Neural crest cell (in vitro differentiated cells): Measurements from ENCODE around the gene SLC15A4. TPM values are rescaled to one million over a fixed set of nuclear protein-coding genes. Genes with fewer than 3 reads are reported as not detected.

Experiments
- DNase-seq: peaks from one replicate; pipeline ENCODE4 v3.0.0; 2021; ENCODE audit warnings: low read depth, mixed read lengths, low spot score
- H3K27ac Mint-ChIP-seq: one replicate; pipeline ENCODE4 v1.8.0; 2021; ENCODE audit warnings: mild to moderate bottlenecking, mixed read lengths; ENCODE audit not compliant: unreplicated experiment
- H3K27me3 Mint-ChIP-seq: 2 replicates; pipeline ENCODE4 v1.8.0; 2021; ENCODE audit warnings: low read depth, mild to moderate bottlenecking, mixed read lengths
- H3K36me3 Mint-ChIP-seq: 2 replicates; pipeline ENCODE4 v1.8.0; 2021; ENCODE audit warnings: low read depth, mild to moderate bottlenecking, mixed read lengths
- H3K4me1 Mint-ChIP-seq: 2 replicates; pipeline ENCODE4 v1.8.0; 2021; ENCODE audit warnings: mixed read lengths
- H3K4me3 Mint-ChIP-seq: one replicate; pipeline ENCODE4 v1.8.0; 2021; ENCODE audit warnings: mild to moderate bottlenecking, mixed read lengths
- H3K9me3 Mint-ChIP-seq: 2 replicates; pipeline ENCODE4 v1.8.0; 2021; ENCODE audit warnings: mixed read lengths
- total RNA-seq: library from RNA; stranded (reverse); gene quantifications from 2 replicates; pipeline ENCODE4 v1.2.1, GENCODE V29; 2021
- TF ChIP-seq, protein P1 (sequence below): fragments of 200-600 bp; sonication (generic); conservative IDR thresholded peaks from 2 replicates; pipeline ENCODE4 v1.5.0; 2021; ENCODE audit warnings: antibody characterized with exemption, mild to moderate bottlenecking

Gene SLC15A4
- total RNA-seq, 1 donor from 2014 or later = 19.4 TPM

DNA sequence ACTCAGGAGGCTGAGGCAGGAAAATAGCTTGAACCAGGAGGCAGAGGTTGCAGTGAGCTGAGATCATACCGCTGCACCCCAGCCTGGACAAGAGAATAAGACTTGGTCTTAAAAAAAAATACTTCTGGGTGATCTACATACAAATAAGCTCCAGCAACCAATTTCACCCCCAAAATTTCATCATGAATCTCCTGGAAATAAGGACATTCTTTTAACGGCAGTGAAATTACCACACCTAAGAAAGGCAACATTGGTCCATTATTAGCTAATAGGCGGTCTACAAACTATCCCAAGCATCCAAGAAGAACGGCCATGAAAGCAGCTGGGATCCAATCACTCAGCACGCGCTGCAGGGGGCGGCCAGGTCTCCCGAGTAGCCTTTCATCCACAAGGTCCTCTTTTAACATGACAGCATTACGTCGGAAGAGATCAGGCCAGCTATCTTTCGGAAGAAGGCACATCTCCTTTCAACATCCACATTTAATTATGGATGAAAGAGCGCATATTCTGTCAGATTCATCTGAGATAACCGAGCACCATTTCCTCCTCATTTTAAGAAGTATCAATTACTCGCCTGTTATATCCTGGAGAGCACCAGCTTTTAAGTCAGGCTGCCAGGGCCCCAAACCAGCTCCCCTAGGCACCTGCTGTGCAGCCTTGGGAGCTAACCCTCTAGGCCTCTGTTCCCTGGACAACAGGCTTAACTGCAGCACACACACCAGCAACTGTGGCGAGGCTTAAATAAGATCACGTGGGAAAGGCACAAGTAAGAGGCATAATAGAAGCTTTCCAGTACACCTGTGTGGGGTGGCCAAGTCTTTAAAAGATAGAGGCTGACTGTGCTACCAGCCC lies 4.2 kb downstream of the SLC15A4 start:
- DNase-seq = no peak
- Mint-ChIP-seq H3K9me3 (no peaks in the 10 kb centered on the region), H3K36me3 (peaks cover 8% of the 10 kb centered on the region), H3K27me3 (no peaks in the 10 kb centered on the region), H3K27ac (no peak overlapping the region), H3K4me1 (peaks cover 33% of the 10 kb centered on the region), H3K4me3 (peak overlapping the region; percentile 56)
- TF ChIP-seq, protein P1, sequence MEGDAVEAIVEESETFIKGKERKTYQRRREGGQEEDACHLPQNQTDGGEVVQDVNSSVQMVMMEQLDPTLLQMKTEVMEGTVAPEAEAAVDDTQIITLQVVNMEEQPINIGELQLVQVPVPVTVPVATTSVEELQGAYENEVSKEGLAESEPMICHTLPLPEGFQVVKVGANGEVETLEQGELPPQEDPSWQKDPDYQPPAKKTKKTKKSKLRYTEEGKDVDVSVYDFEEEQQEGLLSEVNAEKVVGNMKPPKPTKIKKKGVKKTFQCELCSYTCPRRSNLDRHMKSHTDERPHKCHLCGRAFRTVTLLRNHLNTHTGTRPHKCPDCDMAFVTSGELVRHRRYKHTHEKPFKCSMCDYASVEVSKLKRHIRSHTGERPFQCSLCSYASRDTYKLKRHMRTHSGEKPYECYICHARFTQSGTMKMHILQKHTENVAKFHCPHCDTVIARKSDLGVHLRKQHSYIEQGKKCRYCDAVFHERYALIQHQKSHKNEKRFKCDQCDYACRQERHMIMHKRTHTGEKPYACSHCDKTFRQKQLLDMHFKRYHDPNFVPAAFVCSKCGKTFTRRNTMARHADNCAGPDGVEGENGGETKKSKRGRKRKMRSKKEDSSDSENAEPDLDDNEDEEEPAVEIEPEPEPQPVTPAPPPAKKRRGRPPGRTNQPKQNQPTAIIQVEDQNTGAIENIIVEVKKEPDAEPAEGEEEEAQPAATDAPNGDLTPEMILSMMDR = no peak

DNA sequence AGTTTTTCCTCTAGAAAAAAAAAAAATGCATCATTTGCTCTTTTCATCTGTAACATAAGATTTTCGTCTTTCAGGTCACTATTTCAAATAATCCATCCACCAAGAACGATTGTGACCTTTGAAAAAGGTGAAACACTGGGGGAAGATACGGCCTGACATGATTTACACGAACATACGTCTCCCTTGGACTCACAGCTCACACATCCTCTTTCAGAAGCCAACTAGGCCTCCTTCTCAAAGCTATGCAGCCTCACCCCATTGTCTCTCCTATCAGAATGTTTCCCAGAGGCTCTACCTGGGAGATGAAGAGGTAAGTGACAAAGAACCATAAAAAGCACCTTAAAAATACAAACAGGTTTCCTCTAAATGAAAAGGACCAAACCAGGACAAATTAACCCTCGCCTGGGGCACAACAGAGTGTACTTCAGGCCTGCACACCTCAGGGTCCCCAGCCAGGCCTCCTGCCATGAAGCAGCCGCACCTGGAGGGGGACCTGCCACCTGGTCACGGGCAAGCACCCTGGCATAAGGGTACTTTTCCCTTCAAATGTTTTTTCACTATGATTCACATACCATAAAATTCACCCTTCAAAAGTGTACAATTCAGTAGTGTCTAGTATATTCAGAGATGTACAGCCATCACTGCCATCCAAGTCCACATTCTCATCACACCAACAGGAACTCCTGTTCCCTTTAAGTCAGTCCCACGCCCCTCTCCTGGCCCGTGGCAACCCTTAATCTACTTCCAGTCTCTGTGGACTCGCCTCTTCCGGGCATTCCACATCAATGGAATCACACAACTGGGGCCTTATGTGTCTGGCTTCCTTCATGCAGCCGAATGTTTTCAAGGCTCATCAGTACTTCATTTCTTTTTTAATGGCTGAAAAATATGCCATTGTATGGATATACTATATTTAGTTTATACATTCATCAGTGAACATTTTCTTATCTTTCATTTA lies 5.4 kb downstream of the SLC15A4 start:
- TF ChIP-seq, protein P1 = no peak
- Mint-ChIP-seq H3K9me3 (no peaks in the 10 kb centered on the region), H3K36me3 (peaks cover 18% of the 10 kb centered on the region), H3K4me3 (no peak overlapping the region), H3K27me3 (no peaks in the 10 kb centered on the region), H3K27ac (no peak overlapping the region), H3K4me1 (peaks cover 32% of the 10 kb centered on the region)
- DNase-seq = no peak

DNA sequence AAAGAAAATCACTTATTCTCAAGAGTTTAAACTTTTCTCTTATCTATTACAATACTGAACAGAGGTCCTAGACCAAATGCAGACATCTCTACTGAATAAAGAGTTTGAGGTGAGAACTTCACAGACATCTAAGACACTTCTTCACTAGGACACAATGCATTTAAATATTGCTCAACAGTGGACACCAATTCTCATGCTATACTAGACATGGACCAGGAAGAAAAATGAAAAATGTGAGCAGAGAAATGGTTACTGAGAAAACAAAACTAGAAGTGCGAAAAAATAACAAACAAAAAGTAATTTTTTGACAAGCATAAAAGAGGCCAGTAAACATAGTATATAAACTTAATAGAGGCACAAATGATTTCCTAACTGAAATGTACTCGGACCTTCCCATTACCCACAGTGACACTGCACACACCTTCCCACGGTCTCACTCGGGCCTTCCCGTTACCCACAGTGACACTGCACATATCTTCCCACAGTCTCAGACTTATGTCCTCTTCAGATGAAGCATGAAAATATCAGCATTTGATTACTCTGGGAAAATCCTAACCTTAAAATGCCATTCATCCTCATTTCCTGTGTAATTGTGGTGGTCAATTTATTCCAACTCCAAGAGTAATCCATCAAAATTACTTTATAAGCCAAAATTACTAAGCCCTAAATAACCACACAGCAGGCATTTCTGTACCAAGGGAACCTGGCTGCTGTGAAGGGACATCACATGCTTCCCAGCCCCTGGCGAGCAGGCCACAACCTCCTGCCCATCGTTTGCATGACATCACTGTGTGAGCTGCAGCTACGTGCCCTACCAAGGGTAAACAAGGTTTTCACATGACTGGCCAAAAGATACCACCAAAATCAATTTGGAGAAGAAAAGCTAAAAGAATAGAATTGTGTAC lies 6.4 kb downstream of the SLC15A4 start:
- Mint-ChIP-seq H3K36me3 (peaks cover 20% of the 10 kb centered on the region), H3K9me3 (no peaks in the 10 kb centered on the region), H3K4me3 (no peak overlapping the region), H3K27ac (no peak overlapping the region), H3K4me1 (peaks cover 32% of the 10 kb centered on the region), H3K27me3 (no peaks in the 10 kb centered on the region)
- TF ChIP-seq, protein P1 = no peak
- DNase-seq = no peak

DNA sequence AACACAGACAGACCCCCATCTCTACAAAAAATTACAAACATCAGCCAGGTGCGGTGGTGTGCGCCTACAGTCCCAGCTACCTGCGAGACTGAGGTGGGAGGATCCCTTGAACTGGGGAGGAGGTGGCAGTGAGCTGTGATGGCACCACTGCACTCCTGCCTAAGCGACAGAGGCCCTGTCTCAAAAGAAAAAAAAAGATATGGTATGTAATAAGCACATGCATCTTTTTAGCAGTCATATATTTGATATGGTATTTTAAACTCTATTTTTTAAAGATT lies 7.2 kb downstream of the SLC15A4 start:
- Mint-ChIP-seq H3K36me3 (peaks cover 20% of the 10 kb centered on the region), H3K27me3 (no peaks in the 10 kb centered on the region), H3K27ac (no peak overlapping the region), H3K9me3 (no peaks in the 10 kb centered on the region), H3K4me1 (peaks cover 26% of the 10 kb centered on the region), H3K4me3 (no peak overlapping the region)
- TF ChIP-seq, protein P1 = no peak
- DNase-seq = no peak
